Stimulated activated CD4-positive, alpha-beta T cell treated with anti-CD3 and anti-CD28 coated beads, Interleukin-15, amount 100 ng/mL, for 24 hours (primary cell): ENCODE measurements around the gene OR7D4.
"Not testable (repeated sequence)": the region's sequence is repeated elsewhere in the genome, so short reads cannot be mapped to it uniquely, and the experiment has no call there.

Experiments
- DNase-seq: peaks from one replicate; pipeline ENCODE4 v3.0.0-alpha.2; 2020

The OR7D4 gene

DNA sequence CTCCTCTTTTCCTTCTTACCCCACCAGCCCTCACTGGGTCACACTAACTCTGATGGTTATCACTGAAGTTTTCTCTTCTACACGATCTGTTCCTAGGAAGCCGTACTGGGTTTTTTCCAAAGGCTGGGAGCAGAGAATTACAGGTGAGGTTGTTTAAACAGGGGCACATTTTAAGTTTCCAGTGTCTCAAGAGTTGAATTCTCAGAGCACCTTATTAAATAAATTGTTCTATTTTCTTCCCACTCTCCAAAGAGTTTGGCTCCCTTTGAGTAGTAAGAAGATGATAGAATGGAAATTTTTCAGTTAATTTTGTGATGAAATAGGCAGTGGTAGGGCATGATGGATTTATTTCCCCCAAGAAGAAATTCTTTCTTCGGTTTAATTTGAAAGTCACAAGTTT, at the start of gene OR7D4:
TSS of gene OR7D4 (minus strand) at position 101 of the 400 bp plus-strand sequence. CDS start 4,752 bp downstream, outside the sequence.
- DNase-seq: no peak

DNA sequence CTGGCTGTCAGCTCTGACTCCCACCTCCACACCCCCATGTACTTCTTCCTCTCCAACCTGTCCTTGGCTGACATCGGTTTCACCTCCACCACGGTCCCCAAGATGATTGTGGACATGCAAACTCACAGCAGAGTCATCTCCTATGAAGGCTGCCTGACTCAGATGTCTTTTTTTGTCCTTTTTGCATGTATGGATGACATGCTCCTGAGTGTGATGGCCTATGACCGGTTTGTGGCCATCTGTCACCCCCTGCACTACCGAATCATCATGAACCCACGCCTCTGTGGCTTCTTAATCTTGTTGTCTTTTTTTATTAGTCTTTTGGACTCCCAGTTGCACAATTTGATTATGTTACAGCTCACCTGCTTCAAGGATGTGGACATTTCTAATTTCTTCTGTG, 31.8 kb upstream of the OR7D4 start:
- DNase-seq: no peak

DNA sequence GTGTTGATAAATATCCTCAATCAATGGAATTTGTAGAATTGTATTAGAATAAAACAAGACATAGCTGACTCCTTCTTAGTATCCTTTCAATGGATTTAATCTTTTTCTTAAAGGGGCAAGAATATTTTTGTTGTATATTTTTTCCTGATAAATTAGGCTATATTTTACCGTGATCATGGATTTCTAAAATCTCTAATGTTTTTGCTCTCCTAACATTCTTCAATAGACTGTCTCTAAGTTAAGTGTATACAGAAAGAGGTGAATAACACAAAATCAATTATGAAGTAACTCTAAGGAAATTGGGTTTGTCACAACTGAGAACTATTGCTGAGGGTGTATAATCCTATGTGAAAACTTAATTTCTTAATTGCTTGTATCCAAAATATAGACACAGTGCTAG, 31.2 kb upstream of the OR7D4 start, which contains the start of gene OR7E24:
TSS of gene OR7E24 (plus strand) at position 301 of the 400 bp plus-strand sequence. CDS start 114 bp downstream, outside the sequence.
- DNase-seq: no peak

DNA sequence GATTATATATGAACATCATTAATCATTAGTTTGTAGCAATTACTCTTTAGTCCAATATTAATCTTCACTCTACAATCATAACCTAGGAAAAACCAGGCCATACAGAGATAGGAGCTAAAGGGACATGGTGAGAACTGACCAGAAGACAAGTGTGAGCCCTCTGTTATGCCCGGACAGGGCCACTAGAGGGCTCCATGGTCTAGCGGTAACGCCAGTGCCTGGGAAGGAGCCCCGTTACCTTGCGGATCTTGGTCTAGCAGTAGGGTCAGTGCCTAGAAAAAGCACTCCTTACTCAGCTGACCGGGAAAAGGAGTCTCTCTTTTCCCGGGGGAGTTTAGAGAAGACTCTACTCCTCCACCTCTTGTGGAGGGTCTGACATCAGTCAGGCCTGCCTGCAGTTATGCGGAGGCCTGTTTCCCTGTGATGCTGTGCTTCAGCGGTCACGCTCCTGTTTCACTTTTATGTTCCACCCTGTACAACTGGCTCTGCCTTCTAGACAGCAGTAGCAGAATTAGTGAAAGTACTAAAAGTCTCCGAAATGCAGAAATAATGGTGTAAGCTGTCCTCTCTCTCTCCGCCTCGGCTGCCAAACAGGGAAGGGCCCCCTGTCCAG, 13.8 kb downstream of the OR7D4 start:
- DNase-seq: peak; percentile 74

DNA sequence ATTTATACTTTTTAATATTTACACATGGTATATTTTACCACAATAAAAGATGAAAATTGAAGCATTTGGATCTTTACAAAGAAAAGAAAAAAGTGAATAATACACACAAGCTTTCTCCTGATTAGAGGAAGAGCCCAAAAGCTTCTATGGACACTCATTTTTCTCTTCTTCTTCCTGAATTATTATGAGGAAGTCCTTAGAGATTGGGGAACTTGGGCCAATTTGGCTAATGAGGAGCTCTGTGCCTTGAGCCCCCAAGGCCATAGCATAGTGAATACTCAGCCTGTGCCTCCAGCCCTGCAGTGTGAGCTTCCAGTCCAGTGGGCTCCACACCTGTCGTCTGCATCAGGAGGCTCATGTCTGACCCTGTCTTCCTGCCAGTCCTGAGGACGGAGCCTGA, 21.3 kb downstream of the OR7D4 start:
- DNase-seq: not testable (repeated sequence)

DNA sequence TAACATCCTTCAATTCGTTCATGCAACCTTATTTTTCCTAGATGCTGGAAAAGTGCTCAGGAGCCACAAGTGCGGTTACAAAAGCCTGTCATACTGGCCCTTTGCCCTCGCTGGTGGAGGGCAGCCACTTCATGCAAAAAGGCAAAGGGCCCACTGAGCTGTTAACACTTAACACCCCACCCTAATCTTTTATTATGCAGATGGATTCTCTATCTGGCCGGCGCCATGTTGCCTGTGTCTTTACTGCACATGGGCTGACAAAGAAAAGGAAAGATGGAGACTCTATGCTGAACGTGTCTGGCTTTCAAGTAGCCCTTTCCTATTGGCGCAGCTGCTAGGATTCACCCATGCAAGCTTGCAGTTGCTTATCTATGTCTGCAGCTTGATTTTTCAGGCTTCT, 29.9 kb downstream of the OR7D4 start:
- DNase-seq: no peak

DNA sequence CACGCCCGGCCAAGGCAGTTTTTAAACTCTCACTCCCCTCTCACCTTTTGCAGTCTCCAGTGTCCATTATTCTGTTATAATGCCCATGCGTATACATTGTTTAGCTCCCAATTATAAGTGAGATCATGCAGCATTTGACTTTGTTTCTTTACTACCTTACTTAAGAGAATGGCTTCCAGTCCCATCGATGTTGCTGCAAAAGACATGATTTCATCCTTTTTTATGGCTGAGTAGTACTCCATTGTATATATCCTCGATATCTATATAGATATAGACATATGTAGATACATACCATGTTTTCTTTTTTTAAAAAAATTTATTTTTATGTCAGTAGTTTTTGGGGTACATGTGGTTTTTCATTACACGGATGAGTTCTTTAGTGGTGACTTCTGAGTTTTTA, 32.2 kb downstream of the OR7D4 start:
- no peak for DNase-seq

DNA sequence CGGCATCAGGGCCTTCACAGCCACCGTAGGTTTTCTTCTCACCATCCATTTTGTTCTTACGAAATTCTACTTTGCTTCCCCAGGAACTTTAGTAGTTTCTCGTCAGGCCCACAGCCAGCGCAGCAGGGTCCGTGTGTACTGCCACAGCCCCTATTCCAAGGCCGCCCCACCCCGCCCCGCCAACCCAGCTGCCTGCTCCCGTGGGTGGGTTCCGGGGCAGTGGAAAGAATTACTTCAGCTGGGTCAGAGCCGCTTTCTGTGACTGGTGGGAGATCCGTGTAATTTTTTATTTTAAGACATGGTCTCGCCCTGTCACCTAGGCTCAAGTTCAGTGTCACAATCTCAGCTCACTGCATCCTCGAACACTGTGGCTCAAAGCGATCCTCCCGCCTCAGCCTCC, 36.4 kb downstream of the OR7D4 start:
- no peak for DNase-seq

DNA sequence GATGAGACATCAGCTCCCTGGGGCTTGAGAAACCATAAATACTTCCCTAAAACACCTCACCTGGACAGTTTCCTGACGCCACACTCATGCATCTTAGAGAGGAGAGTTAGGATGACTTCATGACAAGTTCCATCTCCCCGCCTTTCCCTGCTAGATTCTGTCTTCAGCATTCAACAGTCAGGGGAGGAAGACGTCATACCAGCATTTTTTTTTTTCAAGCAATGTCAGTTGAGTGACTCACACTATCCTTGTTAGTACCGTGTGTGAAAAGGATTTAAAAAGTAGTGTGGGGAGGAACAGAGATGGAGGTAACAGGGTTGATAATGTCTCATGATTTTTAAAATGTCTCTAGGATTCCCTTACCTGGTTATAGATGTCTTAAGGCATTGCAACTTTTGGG, 40.5 kb downstream of the OR7D4 start, which contains the start of gene OR7D2:
TSS of gene OR7D2 (plus strand) at position 79 of the 400 bp plus-strand sequence. CDS start 6,803 bp downstream, outside the sequence.
- DNase-seq: no peak

DNA sequence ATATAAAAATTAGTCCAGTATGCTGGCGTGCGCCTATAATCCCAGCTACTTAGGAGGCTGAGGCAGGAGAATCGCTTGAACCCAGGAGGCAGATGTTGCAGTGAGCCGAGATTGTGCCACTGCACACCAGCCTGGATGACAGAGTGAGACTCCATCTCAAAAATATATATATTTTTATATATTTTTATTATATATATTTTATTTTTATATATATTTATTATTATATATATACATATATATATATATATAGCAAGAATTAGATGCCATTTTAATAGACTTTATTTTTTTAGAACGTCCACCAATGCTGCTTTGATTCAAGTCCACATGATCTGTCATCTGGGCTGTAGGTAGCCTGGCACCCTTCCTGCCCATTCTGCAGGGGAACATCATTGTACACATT, 44.1 kb downstream of the OR7D4 start:
- no peak for DNase-seq

DNA sequence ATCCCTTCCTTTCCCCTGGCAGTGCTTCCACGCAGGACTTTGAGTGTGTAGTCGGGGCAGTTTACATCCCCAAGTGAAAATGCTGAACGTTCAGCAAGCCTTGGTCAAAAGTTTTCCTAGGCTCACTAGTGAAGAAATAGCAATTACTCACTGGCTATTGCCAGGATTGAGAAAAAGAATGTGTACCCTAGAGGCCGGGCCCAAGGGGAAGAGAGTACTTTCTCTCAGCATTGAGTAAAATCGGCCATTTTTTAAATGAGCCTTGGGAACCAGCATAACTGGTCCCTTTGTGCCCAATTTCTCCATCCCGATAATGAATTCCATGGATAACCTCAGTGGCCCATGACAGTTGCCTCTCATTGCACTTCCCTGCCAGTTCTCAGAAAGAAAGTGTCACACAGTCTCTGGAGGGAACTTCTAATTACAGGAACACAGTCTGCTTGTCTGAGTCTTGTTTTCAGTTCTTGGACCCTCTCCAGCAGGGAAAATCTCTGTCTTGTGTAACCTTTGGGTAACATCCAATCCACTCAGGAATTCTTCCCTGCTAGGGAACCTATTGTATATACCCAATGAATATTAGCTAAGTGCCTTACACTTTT, 47.9 kb downstream of the OR7D4 start:
- no peak for DNase-seq

DNA sequence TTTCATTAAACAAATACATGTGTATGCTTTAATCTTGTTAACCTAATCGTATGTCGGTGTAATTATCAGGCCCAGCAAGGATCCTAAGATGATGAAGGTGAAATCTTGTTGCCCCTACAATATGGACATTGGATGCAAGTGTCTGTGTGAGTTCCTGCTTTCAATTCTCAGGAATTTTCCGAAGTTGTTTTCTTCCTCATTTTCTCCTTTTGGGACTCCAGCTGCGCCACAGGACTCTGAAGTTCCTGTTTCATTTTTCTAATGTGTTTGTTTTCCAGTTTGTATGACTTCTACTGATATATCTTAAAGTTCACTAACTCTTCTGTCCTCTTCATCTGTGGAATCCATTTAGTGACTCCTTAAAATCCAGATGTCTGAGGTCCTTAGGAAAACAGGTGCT, 52.5 kb downstream of the OR7D4 start:
- no peak for DNase-seq

DNA sequence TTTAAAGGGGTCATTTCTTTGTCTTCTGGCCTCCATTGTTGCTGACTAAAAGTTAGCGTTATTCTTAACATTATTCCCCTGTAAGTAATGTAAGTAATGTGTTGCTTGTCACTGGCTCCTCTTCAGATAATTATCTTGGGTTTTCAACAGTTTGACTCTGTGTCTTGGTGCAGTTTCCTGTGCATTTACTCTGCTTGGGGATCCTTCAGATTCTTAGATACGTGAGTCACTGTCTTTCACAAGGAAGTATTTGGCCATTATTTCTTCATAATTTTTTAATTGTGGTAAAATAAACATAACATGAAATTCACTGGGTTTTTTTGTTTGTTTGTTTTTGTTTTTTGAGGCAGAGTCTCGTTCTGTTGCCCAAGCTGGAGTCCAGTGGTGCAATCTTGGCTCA, 54.1 kb downstream of the OR7D4 start:
- DNase-seq: no peak

DNA sequence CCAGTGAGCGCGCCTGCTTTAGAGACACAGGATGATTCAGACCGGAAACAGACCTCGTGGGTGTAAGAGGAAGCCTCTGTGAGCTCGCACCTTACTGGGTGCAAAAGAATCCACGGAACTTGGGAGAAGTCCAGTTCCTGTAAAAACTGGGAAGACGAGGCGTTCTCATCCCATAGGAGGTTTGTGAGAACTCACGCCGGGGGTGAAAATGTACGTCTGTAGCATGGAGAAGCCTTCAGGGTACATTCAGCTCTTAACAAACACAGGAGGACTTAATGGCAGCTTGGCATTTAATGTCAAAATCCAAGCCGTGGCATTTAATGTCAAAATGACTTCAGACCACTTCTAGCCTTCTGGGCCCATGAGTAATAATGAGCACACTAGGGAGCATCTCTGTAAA, 58.0 kb downstream of the OR7D4 start:
- no peak for DNase-seq
